ENCODE results near the gene PTGR1. TPM values are rescaled to one million over a fixed set of nuclear protein-coding genes. Genes with fewer than 3 reads are reported as not detected.

PTGR1 gene
- polyA plus RNA-seq, 1 donor (not counting 4 experiments of a cell fraction or from before 2014, with no cell fraction given): 66.0 TPM

GRCh38 chr9:111529787-111530186 lies 69.7 kb downstream of the PTGR1 start:
- no peak for DNase-seq (ENCODE audit: low read depth, low spot score)

GRCh38 chr9:111527347-111527746 lies 72.1 kb downstream of the PTGR1 start:
- Histone ChIP-seq H3K79me2 (ENCODE audit: control insufficient read depth, insufficient read depth, low read length) (no peaks in the 10 kb centered on the region), H2AFZ (ENCODE audit: control insufficient read depth, low read length) (no peak overlapping the region), H3K27ac (ENCODE audit: control insufficient read depth, insufficient read depth, low read length) (no peak overlapping the region), H4K20me1 (ENCODE audit: control insufficient read depth, extremely low read depth, insufficient read depth, low read length) (no peaks in the 10 kb centered on the region), H3K9me1 (ENCODE audit: control insufficient read depth, extremely low read depth, insufficient read depth, low read length) (no peaks in the 10 kb centered on the region), H3K27me3 (ENCODE audit: control insufficient read depth, extremely low read depth, insufficient read depth, low read length) (no peaks in the 10 kb centered on the region), H3K4me1 (ENCODE audit: control insufficient read depth, extremely low read depth, insufficient read depth, low read length) (peaks cover 7% of the 10 kb centered on the region), H3K4me2 (ENCODE audit: control insufficient read depth, extremely low read depth, insufficient read depth, low read depth, low read length) (no peak overlapping the region), H3K9ac (ENCODE audit: control insufficient read depth, extremely low read depth, insufficient read depth, low read length) (no peak overlapping the region), H3K36me3 (ENCODE audit: control insufficient read depth in 2 of 2, extremely low read depth in 1 of 2, insufficient read depth in 2 of 2, low read length in 2 of 2) (no peaks in the 10 kb centered on the region), H3K4me3 (ENCODE audit: control insufficient read depth in 2 of 3, extremely low read depth in 1 of 3, insufficient read depth in 2 of 3, low read depth in 1 of 3, low read length in 3 of 3) (no peak overlapping the region), H3K9me3 (ENCODE audit: control insufficient read depth, low read depth, low read length) (no peaks in the 10 kb centered on the region)
- dilution Hi-C loops (cut with MboI; ENCODE audit: extremely low pct_ligation_motif_present, low sequenced_read_pairs): no loop called here
- TF ChIP-seq EZH2 (IDR thresholded peaks at IDR 0.05; ENCODE audit: low read length): no peak
- TF ChIP-seq CTCF (optimal IDR thresholded peaks at IDR 0.05 in 1 of 3, IDR thresholded peaks at IDR 0.05 in 1 of 3, conservative IDR thresholded peaks at IDR 0.05 in 1 of 3; ENCODE audit: extremely low read depth in 1 of 3, insufficient read depth in 2 of 3, low read length in 3 of 3): no peak
- DNase-seq (ENCODE audit: low read depth, low spot score) (no peak), FAIRE-seq (no peak)

More at GRCh38 chr9:111529787-111530186, 69.7 kb downstream of the PTGR1 start:
- dilution Hi-C loops (cut with MboI; ENCODE audit: extremely low pct_ligation_motif_present, low sequenced_read_pairs): no loop called here
- Histone ChIP-seq H4K20me1 (ENCODE audit: control insufficient read depth, extremely low read depth, insufficient read depth, low read length) (no peaks in the 10 kb centered on the region), H3K36me3 (ENCODE audit: control insufficient read depth in 2 of 2, extremely low read depth in 1 of 2, insufficient read depth in 2 of 2, low read length in 2 of 2) (no peaks in the 10 kb centered on the region), H3K27ac (ENCODE audit: control insufficient read depth, insufficient read depth, low read length) (no peak overlapping the region), H3K27me3 (ENCODE audit: control insufficient read depth, extremely low read depth, insufficient read depth, low read length) (no peaks in the 10 kb centered on the region), H3K4me3 (ENCODE audit: control insufficient read depth in 2 of 3, extremely low read depth in 1 of 3, insufficient read depth in 2 of 3, low read depth in 1 of 3, low read length in 3 of 3) (no peak overlapping the region), H3K9me1 (ENCODE audit: control insufficient read depth, extremely low read depth, insufficient read depth, low read length) (no peaks in the 10 kb centered on the region), H3K4me1 (ENCODE audit: control insufficient read depth, extremely low read depth, insufficient read depth, low read length) (peaks cover 7% of the 10 kb centered on the region), H3K79me2 (ENCODE audit: control insufficient read depth, insufficient read depth, low read length) (no peaks in the 10 kb centered on the region), H2AFZ (ENCODE audit: control insufficient read depth, low read length) (no peak overlapping the region), H3K9me3 (ENCODE audit: control insufficient read depth, low read depth, low read length) (no peaks in the 10 kb centered on the region), H3K9ac (ENCODE audit: control insufficient read depth, extremely low read depth, insufficient read depth, low read length) (no peak overlapping the region), H3K4me2 (ENCODE audit: control insufficient read depth, extremely low read depth, insufficient read depth, low read depth, low read length) (no peak overlapping the region)
- TF ChIP-seq EZH2 (IDR thresholded peaks at IDR 0.05; ENCODE audit: low read length) (no peak), CTCF (optimal IDR thresholded peaks at IDR 0.05 in 1 of 3, IDR thresholded peaks at IDR 0.05 in 1 of 3, conservative IDR thresholded peaks at IDR 0.05 in 1 of 3; ENCODE audit: extremely low read depth in 1 of 3, insufficient read depth in 2 of 3, low read length in 3 of 3) (no peak)
- no peak for FAIRE-seq
